Measurements from ENCODE around the gene CPM. TPM values are rescaled to one million over a fixed set of nuclear protein-coding genes. Genes with fewer than 3 reads are reported as not detected.
A peak's percentile ranks its signal among the peaks of the same experiment; 100 is the strongest.
"Not testable (repeated sequence)": the region's sequence is repeated elsewhere in the genome, so short reads cannot be mapped to it uniquely, and the experiment has no call there.

CPM gene
- total RNA-seq, 4 donors from 2014 or later, result 76.1 to 149 (median 123) TPM

GRCh38 chr12:68808388-68809189 lies 124.4 kb downstream of the CPM start:
- WGBS, 2 donors, result 0 to 1% methylated on average over 34 to 53 of the region's 61 CpGs
- TF ChIP-seq POLR2A (IDR thresholded peaks at IDR 0.05) (no peak), CTCF (IDR thresholded peaks at IDR 0.05) (no peak)
- peak; percentile 89 to 96 for DNase-seq (ENCODE audit: low spot score in 2 of 2)
- intact Hi-C loops (cut with DNase I; ENCODE audit: low total_unique reads), result no loop called here
- peak overlapping the region; percentile 90 for H3K4me3 ChIP-seq (ENCODE audit: low read depth, poor library complexity, severe bottlenecking)

- intact Hi-C loops (cut with DNase I; ENCODE audit: low total_unique reads), result no loop called here
- H3K4me3 ChIP-seq (ENCODE audit: low read depth, poor library complexity, severe bottlenecking), result peak within 1 kb of the TSS; percentile 90
- TF ChIP-seq CTCF (IDR thresholded peaks at IDR 0.05) (peak in 1 of 3 donors; percentile 47), POLR2A (IDR thresholded peaks at IDR 0.05) (peak in 1 of 2 donors; percentile 62)
- peak; percentile 90 to 99 for DNase-seq (ENCODE audit: low spot score in 2 of 2)
- WGBS, 2 donors, result 0 to 1% methylated on average over 27 to 35 of the region's 72 CpGs
These were observed 125.2 kb downstream of the CPM start, which contains the start of gene MDM2 for GRCh38 chr12:68807576-68808387. Gene MDM2 (plus strand): TSS chr12:68808177. CDS start chr12:68808478, 301 bp downstream.

DNA sequence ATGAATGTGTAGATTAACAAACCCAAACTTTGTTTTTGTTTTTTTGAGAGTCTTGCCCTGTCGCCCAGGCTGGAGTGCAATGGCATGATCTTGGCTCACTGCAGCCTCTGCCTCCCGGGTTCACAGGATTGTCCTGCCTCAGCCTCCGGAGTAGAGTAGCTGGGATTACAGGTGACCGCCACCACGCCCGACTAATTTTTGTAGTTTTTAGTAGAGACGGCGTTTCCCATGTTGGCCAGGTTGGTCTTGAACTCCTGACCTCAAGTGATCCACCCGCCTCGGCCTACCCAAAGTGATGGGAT lies 125.7 kb downstream of the CPM start:
- intact Hi-C loops (cut with DNase I; ENCODE audit: low total_unique reads), result not testable (repeated sequence)
- DNase-seq (ENCODE audit: low spot score in 2 of 2), result peak in 1 of 2 donors; percentile 93
- WGBS, 2 donors, result 7 to 20% methylated on average over 10 of the region's 10 CpGs
- H3K4me3 ChIP-seq (ENCODE audit: low read depth, poor library complexity, severe bottlenecking), result peak overlapping the region; percentile 90

- DNase-seq (ENCODE audit: low spot score in 2 of 2), result peak in 1 of 2 donors; percentile 74
- 82% methylated on average over 18 of the region's 18 CpGs for WGBS, 2 donors
- intact Hi-C loops (cut with DNase I; ENCODE audit: low total_unique reads), result no loop called here
- TF ChIP-seq CTCF (IDR thresholded peaks at IDR 0.05) (no peak), POLR2A (IDR thresholded peaks at IDR 0.05) (no peak)
- no peak overlapping the region for H3K4me3 ChIP-seq (ENCODE audit: low read depth, poor library complexity, severe bottlenecking)
These were observed 126.3 kb downstream of the CPM start for GRCh38 chr12:68806488-68807237.

GRCh38 chr12:68805592-68806120 lies 127.3 kb downstream of the CPM start:
- intact Hi-C loops (cut with DNase I; ENCODE audit: low total_unique reads), result no loop called here
- 90 to 93% methylated on average over 7 of the region's 7 CpGs for WGBS, 2 donors
- DNase-seq (ENCODE audit: low spot score in 2 of 2), result no peak
- TF ChIP-seq CTCF (IDR thresholded peaks at IDR 0.05) (no peak), POLR2A (IDR thresholded peaks at IDR 0.05) (no peak)
- no peak overlapping the region for H3K4me3 ChIP-seq (ENCODE audit: low read depth, poor library complexity, severe bottlenecking)

All from lower leg skin (tissue), 4 donors.